DOHH2 (cell line): ENCODE results near the gene FADS3.

ENCODE experiments used
- H3F3A ChIP-seq: fragments of 200-600 bp; sonication (generic), shearing (Covaris generic); 2 replicates; pipeline ENCODE4 v1.6.0; 2016; ENCODE audit warnings: antibody characterized with exemption, mild to moderate bottlenecking; ENCODE audit not compliant: control insufficient read depth, insufficient read depth
- H3K27ac ChIP-seq: fragments of 200-600 bp; sonication (generic); 2 replicates; pipeline ENCODE4 v1.5.1; 2014; ENCODE audit warnings: low read depth, mild to moderate bottlenecking, low read length, moderate library complexity
- H3K27me3 ChIP-seq: fragments of 200-600 bp; sonication (generic); 2 replicates; pipeline ENCODE4 v1.6.1; 2014; ENCODE audit warnings: mild to moderate bottlenecking, low read length, mixed read lengths; ENCODE audit not compliant: control insufficient read depth
- H3K36me3 ChIP-seq: fragments of 200-600 bp; sonication (generic); 2 replicates; pipeline ENCODE4 v1.6.1; 2014; ENCODE audit warnings: mild to moderate bottlenecking, low read length, moderate library complexity, mixed read lengths; ENCODE audit not compliant: control insufficient read depth
- H3K4me1 ChIP-seq: fragments of 200-600 bp; sonication (generic); 2 replicates; pipeline ENCODE4 v1.6.1; 2014; ENCODE audit warnings: mild to moderate bottlenecking, low read length, mixed read lengths; ENCODE audit not compliant: control insufficient read depth
- H3K4me2 ChIP-seq: fragments of 200-600 bp; sonication (generic); 2 replicates; pipeline ENCODE4 v1.6.0; 2014; ENCODE audit warnings: mild to moderate bottlenecking, low read length, moderate library complexity
- H3K4me3 ChIP-seq: fragments of 200-600 bp; sonication (generic); 2 replicates; pipeline ENCODE4 v1.5.1; 2014; ENCODE audit warnings: mild to moderate bottlenecking, low read length, mixed read lengths
- H3K79me2 ChIP-seq: fragments of 200-600 bp; sonication (generic); 2 replicates; pipeline ENCODE4 v1.6.1; 2014; ENCODE audit warnings: mild to moderate bottlenecking, low read length, mixed read lengths; ENCODE audit not compliant: control insufficient read depth
- H3K9me2 ChIP-seq: fragments of 200-600 bp; sonication (generic); replicated peaks from 2 replicates; pipeline ENCODE4 v1.6.1; 2014; ENCODE audit warnings: mild to moderate bottlenecking, low read length, mixed read lengths; ENCODE audit not compliant: control insufficient read depth
- H3K9me3 ChIP-seq: fragments of 200-600 bp; sonication (generic); 2 replicates; pipeline ENCODE4 v1.6.1; 2014; ENCODE audit warnings: antibody characterized with exemption, low read length, mixed read lengths; ENCODE audit not compliant: control insufficient read depth, insufficient read depth
- H4K20me1 ChIP-seq: fragments of 200-600 bp; sonication (generic); 2 replicates; pipeline ENCODE4 v1.6.0; 2014; ENCODE audit warnings: low read depth, mild to moderate bottlenecking, antibody characterized with exemption, low read length, moderate library complexity; ENCODE audit not compliant: control insufficient read depth, insufficient read depth
- EZH2phosphoT487 ChIP-seq: fragments of 200-600 bp; sonication (generic); IDR thresholded peaks from 2 replicates; pipeline ENCODE4 v1.6.1; 2017; ENCODE audit warnings: borderline replicate concordance, mild to moderate bottlenecking, antibody characterized with exemption, low read length, moderate library complexity, mixed read lengths
- TF ChIP-seq, protein P1 (sequence below): fragments of 200-600 bp; sonication (generic); IDR thresholded peaks from one replicate; pipeline ENCODE4 v1.5.1; 2014; ENCODE audit warnings: antibody characterized with exemption, mild to moderate bottlenecking, low read depth, low read length; ENCODE audit not compliant: poor library complexity, severe bottlenecking

Gene FADS3

DNA sequence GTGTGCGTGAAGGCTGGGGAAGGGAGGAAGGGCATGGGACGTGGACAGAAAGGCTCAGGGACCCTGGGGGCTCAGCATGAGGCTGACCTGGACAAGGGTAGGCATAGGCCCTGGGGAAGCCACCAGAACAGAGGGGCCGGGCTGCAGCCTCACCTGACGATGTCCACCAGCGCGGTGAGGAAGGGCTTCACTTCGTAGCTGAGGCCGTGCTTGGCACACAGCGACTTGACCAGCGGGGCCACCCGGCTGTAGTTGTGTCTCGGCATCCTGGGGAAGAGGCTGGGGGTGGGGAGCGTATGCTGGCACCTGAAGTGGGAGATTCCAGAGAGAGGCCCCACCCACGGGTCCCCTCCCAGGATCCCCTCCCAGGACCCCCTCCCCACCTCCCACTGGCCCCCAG lies 15.6 kb downstream of the FADS3 start:
- Histone ChIP-seq H3K27ac (no peak overlapping the region), H3K9me3 (no peaks in the 10 kb centered on the region), H3K4me1 (peaks cover 40% of the 10 kb centered on the region), H3K9me2 (no peaks in the 10 kb centered on the region), H3K4me3 (no peak overlapping the region), H3K27me3 (no peaks in the 10 kb centered on the region), H3K4me2 (no peak overlapping the region), H3F3A (peaks cover 5% of the 10 kb centered on the region), H4K20me1 (no peaks in the 10 kb centered on the region), H3K79me2 (peaks cover 18% of the 10 kb centered on the region), H3K36me3 (peaks cover 21% of the 10 kb centered on the region)
- TF ChIP-seq EZH2phosphoT487, result no peak
- TF ChIP-seq, protein P1, sequence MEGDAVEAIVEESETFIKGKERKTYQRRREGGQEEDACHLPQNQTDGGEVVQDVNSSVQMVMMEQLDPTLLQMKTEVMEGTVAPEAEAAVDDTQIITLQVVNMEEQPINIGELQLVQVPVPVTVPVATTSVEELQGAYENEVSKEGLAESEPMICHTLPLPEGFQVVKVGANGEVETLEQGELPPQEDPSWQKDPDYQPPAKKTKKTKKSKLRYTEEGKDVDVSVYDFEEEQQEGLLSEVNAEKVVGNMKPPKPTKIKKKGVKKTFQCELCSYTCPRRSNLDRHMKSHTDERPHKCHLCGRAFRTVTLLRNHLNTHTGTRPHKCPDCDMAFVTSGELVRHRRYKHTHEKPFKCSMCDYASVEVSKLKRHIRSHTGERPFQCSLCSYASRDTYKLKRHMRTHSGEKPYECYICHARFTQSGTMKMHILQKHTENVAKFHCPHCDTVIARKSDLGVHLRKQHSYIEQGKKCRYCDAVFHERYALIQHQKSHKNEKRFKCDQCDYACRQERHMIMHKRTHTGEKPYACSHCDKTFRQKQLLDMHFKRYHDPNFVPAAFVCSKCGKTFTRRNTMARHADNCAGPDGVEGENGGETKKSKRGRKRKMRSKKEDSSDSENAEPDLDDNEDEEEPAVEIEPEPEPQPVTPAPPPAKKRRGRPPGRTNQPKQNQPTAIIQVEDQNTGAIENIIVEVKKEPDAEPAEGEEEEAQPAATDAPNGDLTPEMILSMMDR, result no peak

DNA sequence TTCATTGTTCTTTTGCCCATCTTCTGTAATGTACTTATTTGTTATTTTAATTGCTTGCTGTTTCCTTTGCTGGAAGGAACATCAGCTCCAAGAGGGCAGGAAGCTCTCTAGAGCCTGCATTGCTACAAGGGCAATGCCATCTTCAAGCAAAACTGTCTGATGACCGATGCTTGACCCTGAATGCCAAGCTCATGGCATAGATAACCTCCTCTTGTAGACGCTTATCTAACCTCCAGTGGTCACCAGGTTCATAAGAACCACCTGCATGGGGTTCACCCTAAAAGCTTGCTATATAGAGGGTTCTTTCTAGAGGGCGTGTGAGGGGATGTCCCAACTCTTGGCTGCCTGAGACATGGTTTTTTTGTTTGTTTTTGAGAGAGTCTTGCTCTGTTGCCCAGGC lies 16.5 kb downstream of the FADS3 start:
- Histone ChIP-seq H3K4me2 (no peak overlapping the region), H3F3A (0 out of 2 replicates have a peak, but pooled peaks cover 4% of the 10 kb centered on the region), H3K27ac (no peak overlapping the region), H3K9me3 (no peaks in the 10 kb centered on the region), H3K4me1 (peaks cover 33% of the 10 kb centered on the region), H3K9me2 (no peaks in the 10 kb centered on the region), H3K79me2 (peaks cover 17% of the 10 kb centered on the region), H3K36me3 (peaks cover 20% of the 10 kb centered on the region), H3K27me3 (no peaks in the 10 kb centered on the region), H3K4me3 (no peak overlapping the region), H4K20me1 (no peaks in the 10 kb centered on the region)
- TF ChIP-seq, protein P1, result no peak
- TF ChIP-seq EZH2phosphoT487, result no peak

DNA sequence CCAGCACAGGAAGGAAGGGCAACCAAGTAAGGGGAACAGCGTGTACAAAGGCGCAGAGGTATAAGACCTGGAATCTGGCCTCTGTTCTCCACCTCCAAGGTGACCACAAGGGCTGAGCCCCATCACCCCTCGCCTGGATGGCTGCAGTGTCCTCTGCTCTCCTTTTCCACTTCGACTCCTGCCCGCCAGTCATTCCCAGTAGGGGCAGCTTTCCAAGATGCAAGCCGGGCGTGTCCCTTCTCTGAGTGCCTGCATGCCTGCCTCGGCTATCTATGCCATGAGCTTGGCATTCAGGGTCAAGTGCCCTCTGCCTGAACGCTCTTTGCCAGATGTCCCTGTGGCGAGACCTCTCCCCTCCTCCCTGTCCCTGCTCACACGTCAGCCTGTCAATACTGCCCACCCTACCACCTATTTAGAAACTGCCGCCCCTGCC lies 17.0 kb downstream of the FADS3 start:
- Histone ChIP-seq H3K9me2 (no peaks in the 10 kb centered on the region), H3K36me3 (peaks cover 16% of the 10 kb centered on the region), H3K79me2 (peaks cover 12% of the 10 kb centered on the region), H3F3A (0 out of 2 replicates have a peak, but pooled peaks cover 4% of the 10 kb centered on the region), H4K20me1 (no peaks in the 10 kb centered on the region), H3K4me2 (no peak overlapping the region), H3K9me3 (no peaks in the 10 kb centered on the region), H3K4me1 (peaks cover 29% of the 10 kb centered on the region), H3K4me3 (no peak overlapping the region), H3K27ac (no peak overlapping the region), H3K27me3 (no peaks in the 10 kb centered on the region)
- TF ChIP-seq, protein P1, result no peak
- no peak for TF ChIP-seq EZH2phosphoT487
